ENCODE measurements around the gene SWI5. TPM values are rescaled to one million over a fixed set of nuclear protein-coding genes. Genes with fewer than 3 reads are reported as not detected.

Gene SWI5
- total and polyA plus RNA-seq, 12 donors: 13.9 to 46.3 (median 20.8) TPM

DNA sequence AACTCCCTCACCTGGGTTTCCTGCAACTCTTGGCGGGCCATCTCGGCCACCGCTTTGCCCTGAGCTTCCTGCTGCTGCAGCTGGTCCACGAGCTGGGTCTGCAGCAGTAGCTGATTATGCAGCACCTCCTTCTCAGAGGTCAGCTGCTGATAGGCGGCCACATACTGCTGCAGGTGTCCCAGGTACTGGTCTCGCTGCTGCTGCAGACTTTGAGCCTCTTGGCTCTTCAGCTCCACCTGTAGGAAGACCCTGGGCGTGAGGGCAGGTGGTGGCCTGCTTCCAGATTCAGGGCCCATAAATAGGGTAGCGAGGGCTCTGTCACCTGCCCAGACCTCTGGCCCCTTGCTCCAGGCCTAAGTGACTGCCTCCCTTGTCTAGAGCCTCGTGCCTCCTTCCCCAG, 16.9 kb upstream of the SWI5 start:
- Histone ChIP-seq H3K36me3 (peaks cover 4 to 88% (median 58%) of the 10 kb centered on the region in 9 donors), H3K4me1 (no peaks in the 10 kb centered on the region), H3K27ac (no peak overlapping the region), H3K9me3 (no peaks in the 10 kb centered on the region), H3K4me3 (no peak overlapping the region), H3K27me3 (no peaks in the 10 kb centered on the region)
- TF ChIP-seq, protein P1, sequence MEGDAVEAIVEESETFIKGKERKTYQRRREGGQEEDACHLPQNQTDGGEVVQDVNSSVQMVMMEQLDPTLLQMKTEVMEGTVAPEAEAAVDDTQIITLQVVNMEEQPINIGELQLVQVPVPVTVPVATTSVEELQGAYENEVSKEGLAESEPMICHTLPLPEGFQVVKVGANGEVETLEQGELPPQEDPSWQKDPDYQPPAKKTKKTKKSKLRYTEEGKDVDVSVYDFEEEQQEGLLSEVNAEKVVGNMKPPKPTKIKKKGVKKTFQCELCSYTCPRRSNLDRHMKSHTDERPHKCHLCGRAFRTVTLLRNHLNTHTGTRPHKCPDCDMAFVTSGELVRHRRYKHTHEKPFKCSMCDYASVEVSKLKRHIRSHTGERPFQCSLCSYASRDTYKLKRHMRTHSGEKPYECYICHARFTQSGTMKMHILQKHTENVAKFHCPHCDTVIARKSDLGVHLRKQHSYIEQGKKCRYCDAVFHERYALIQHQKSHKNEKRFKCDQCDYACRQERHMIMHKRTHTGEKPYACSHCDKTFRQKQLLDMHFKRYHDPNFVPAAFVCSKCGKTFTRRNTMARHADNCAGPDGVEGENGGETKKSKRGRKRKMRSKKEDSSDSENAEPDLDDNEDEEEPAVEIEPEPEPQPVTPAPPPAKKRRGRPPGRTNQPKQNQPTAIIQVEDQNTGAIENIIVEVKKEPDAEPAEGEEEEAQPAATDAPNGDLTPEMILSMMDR (IDR thresholded peaks at IDR 0.05): no peak
- WGBS, 2 donors: 80 to 91% methylated on average over 8 to 9 of the region's 9 CpGs
- no peak for DNase-seq
- intact Hi-C loops (cut with DNase I): no loop called here
- ATAC-seq: no peak

DNA sequence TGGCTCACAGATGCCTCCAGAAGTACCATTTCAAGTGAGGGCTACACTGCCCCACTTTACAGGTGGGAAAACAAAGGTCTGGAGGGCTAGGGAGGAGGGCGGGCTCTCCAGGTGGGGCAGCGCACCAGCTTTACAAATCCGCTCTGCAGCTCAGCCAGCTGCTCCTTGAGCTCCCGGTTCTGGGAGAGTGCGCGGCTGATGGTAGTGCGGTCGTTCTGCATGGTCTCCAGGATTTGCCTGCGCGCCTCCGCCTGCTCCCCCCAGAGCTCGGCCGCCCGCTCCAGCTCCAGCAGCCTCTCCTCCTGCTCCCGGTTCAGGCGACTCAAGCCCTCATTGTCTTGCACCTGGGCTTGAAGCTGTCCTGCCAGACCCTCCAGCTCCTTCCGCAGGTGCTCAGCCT, 15.7 kb upstream of the SWI5 start:
- Histone ChIP-seq H3K4me3 (no peak overlapping the region), H3K4me1 (no peaks in the 10 kb centered on the region), H3K9me3 (no peaks in the 10 kb centered on the region), H3K36me3 (peaks cover 4 to 100% (median 65%) of the 10 kb centered on the region in 9 donors), H3K27me3 (no peaks in the 10 kb centered on the region), H3K27ac (no peak overlapping the region)
- TF ChIP-seq, protein P1 (IDR thresholded peaks at IDR 0.05): no peak
- intact Hi-C loops (cut with DNase I): no loop called here
- WGBS, 2 donors: 96 to 99% methylated on average over 17 of the region's 17 CpGs
- ATAC-seq: no peak
- DNase-seq: no peak

DNA sequence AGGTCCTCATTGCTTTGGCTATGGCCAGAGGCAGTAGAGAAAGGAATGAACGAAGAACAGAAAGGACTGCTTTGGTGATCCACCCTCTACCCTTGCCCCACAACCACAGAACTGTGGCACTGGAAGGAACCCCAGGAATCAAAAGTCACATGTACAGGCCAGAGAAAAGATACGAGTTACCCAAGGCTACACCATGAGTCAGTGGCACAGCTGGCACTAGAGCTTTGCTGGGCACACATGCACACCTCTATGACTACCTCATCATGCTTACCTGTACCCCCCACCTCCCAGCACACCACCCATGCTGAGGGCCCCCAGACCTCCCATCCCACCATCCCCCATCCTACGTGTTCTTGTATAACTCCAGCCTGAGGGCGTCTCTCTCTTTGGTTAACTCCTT, 13.4 kb upstream of the SWI5 start:
- H3K27ac ChIP-seq: no peak overlapping the region
- intact Hi-C loops (cut with DNase I): no loop called here
- H3K36me3 ChIP-seq: peaks cover 2 to 100% (median 75%) of the 10 kb centered on the region in 9 donors
- no peaks in the 10 kb centered on the region for H3K27me3 ChIP-seq
- 81 to 82% methylated on average over 4 of the region's 4 CpGs for WGBS, 2 donors
- DNase-seq (no peak), ATAC-seq (no peak)
- H3K4me3 ChIP-seq: no peak overlapping the region
- TF ChIP-seq, protein P1 (IDR thresholded peaks at IDR 0.05): no peak
- no peaks in the 10 kb centered on the region for H3K4me1 ChIP-seq
- no peaks in the 10 kb centered on the region for H3K9me3 ChIP-seq

DNA sequence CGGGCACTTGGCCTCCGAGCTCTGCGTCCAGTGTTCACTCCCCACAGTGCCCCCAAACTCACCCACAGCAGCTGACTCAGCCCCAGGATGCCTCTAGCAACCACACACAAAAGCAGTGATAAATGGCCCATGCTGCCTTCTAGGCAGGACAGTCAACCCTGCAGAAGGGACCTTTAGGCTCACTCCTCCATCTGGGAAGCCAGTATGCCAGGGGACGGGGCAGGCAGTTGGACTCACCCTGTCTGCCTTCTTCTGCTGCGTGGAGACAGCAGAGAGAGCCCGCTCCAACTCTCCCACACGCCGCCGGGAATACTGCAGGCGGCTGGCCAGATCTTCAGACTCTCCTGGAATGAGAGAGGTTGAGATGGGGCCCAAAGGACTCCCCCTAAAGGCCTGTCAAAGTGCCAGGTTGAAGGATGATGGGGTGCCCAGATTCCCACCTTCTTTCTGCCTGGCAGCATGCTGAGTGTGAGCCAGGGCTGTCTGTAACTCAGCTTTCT, 10.7 kb upstream of the SWI5 start:
- DNase-seq (no peak), ATAC-seq (no peak)
- Histone ChIP-seq H3K27ac (no peak overlapping the region), H3K27me3 (no peaks in the 10 kb centered on the region), H3K9me3 (no peaks in the 10 kb centered on the region), H3K4me1 (no peaks in the 10 kb centered on the region), H3K4me3 (no peak overlapping the region), H3K36me3 (peaks cover 0 to 100% (median 57%) of the 10 kb centered on the region in 9 donors)
- TF ChIP-seq, protein P1 (IDR thresholded peaks at IDR 0.05): no peak
- WGBS, 2 donors: 83 to 90% methylated on average over 10 of the region's 10 CpGs
- intact Hi-C loops (cut with DNase I): no loop called here

All from heart right ventricle (tissue), 16 donors.